MG63 (cell line): ENCODE data around the gene RAMP1. TPM values are rescaled to one million over a fixed set of nuclear protein-coding genes. Genes with fewer than 3 reads are reported as not detected.
"Not testable (repeated sequence)": the region's sequence is repeated elsewhere in the genome, so short reads cannot be mapped to it uniquely, and the experiment has no call there.

ENCODE experiments used
- DNase-seq: peaks from one replicate; pipeline ENCODE4 v3.0.0-alpha.2; 2020
- H3K27me3 ChIP-seq: fragments of 250-450 bp; sonication (Bioruptor Pico); 2 replicates; pipeline ENCODE4 v1.5.1; 2020; ENCODE audit warnings: mild to moderate bottlenecking, moderate library complexity
- H3K36me3 ChIP-seq: fragments of 250-450 bp; sonication (Bioruptor Pico); 2 replicates; pipeline ENCODE4 v1.5.1; 2020; ENCODE audit warnings: mild to moderate bottlenecking, moderate library complexity
- H3K4me3 ChIP-seq: fragments of 250-450 bp; sonication (Bioruptor Pico); 2 replicates; pipeline ENCODE4 v1.5.1; 2020; ENCODE audit warnings: mild to moderate bottlenecking, moderate library complexity
- H3K9me3 ChIP-seq: fragments of 250-450 bp; sonication (Bioruptor Pico); 2 replicates; pipeline ENCODE4 v1.5.1; 2020; ENCODE audit warnings: mild to moderate bottlenecking, moderate library complexity
- total RNA-seq: library from RNA; depleted of rRNA; stranded (reverse); fragments of >200 nt; shearing (Covaris generic); gene quantifications from 2 replicates; pipeline ENCODE4 v1.2.3, GENCODE V29; 2014; ENCODE audit warnings: low replicate concordance

Gene RAMP1
- total RNA-seq, 1 experiment from 2014 or later, result 192 TPM

- H3K4me3 ChIP-seq, result peak overlapping the region; percentile 72
- no peak for DNase-seq
- no peaks in the 10 kb centered on the region for H3K27me3 ChIP-seq
- H3K36me3 ChIP-seq, result peaks cover 18% of the 10 kb centered on the region
- no peaks in the 10 kb centered on the region for H3K9me3 ChIP-seq
Measured at GRCh38 chr2:237859082-237859433, 365 bp upstream of the RAMP1 start.

GRCh38 chr2:237860273-237860935 is 981 bp downstream of the RAMP1 start:
- Histone ChIP-seq H3K4me3 (peak overlapping the region; percentile 72), H3K36me3 (peaks cover 23% of the 10 kb centered on the region), H3K9me3 (no peaks in the 10 kb centered on the region), H3K27me3 (no peaks in the 10 kb centered on the region)
- no peak for DNase-seq

GRCh38 chr2:237861875-237862527 is 2.6 kb downstream of the RAMP1 start:
- peaks cover 38% of the 10 kb centered on the region for H3K36me3 ChIP-seq
- DNase-seq, result no peak

GRCh38 chr2:237862528-237862895 is 3.1 kb downstream of the RAMP1 start:
- Histone ChIP-seq H3K27me3 (no peaks in the 10 kb centered on the region), H3K4me3 (no peak overlapping the region), H3K36me3 (peaks cover 41% of the 10 kb centered on the region), H3K9me3 (no peaks in the 10 kb centered on the region)
- no peak for DNase-seq

More at GRCh38 chr2:237861875-237862527, 2.6 kb downstream of the RAMP1 start:
- H3K4me3 ChIP-seq, result peak overlapping the region; percentile 72; the same call in 1 of the 2 replicates
- no peaks in the 10 kb centered on the region for H3K9me3 ChIP-seq
- no peaks in the 10 kb centered on the region for H3K27me3 ChIP-seq

- Histone ChIP-seq H3K9me3 (no peaks in the 10 kb centered on the region), H3K36me3 (peaks cover 44% of the 10 kb centered on the region), H3K4me3 (no peak overlapping the region), H3K27me3 (no peaks in the 10 kb centered on the region)
- no peak for DNase-seq
Measured at GRCh38 chr2:237863102-237863511, 3.7 kb downstream of the RAMP1 start.

DNA sequence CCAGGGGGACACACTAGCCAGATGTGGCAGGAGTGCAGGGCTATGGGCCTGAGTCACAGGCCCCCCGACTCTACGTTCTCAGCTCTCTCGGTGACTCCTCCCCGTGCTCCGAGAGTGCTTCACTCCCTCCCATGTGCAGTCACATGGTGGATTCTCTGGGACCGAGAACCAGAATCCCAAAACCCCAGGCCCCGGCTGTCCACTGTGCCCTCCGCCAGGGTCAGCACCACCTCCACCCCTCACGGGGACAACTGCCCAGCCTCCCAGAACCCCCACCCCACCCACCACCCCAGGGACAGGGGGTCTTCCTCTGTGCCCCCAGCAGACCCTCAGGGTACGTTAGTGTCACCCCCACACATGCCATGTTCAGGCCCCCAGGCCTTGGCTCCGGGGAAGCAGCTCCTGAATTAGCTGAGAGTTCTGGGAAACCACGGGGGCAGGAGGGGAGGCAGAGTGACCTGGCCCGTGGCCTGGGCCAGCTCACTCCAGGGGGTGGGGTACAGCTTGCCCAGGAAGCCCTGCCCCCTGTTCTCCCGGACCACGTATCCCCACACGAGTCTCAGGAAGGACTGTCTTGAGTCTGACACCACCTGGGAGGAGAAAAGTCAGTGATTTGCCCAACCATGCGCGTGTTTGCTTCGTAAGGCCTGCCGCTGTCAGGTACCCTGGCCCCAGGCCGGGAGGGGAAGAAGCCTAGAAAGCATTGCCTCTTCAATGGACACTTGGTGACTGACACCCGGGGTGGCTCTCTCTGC is 4.4 kb downstream of the RAMP1 start:
- Histone ChIP-seq H3K9me3 (no peaks in the 10 kb centered on the region), H3K36me3 (peaks cover 47% of the 10 kb centered on the region), H3K27me3 (no peaks in the 10 kb centered on the region), H3K4me3 (no peak overlapping the region)
- no peak for DNase-seq

DNA sequence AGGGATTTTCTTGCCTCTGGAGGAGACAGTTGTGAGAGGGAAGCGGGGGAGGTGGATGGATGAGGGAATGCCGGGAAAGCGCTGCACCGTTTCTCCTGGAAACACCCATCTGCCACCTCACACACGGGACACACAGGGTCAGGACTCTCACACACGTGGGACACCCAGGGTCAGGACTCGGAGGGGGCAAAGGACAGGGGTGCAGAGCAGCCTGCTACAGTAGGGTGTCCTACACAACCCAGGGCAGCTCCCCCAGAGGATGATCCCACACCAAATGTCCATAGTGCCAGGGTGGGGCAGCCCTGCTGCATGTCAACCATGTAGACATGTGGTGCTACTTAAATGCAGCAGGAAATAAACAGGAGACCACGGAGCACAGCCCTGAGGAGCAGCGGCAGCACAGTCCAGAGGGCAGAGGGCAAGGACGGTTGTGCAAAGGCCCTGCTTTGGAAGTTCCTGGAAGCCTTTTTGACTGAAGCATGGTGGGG is 5.1 kb downstream of the RAMP1 start:
- DNase-seq, result no peak
- Histone ChIP-seq H3K27me3 (no peaks in the 10 kb centered on the region), H3K36me3 (peaks cover 54% of the 10 kb centered on the region)

GRCh38 chr2:237864940-237865622 is 5.7 kb downstream of the RAMP1 start:
- H3K4me3 ChIP-seq, result no peak overlapping the region
- no peaks in the 10 kb centered on the region for H3K9me3 ChIP-seq
- peaks cover 53% of the 10 kb centered on the region for H3K36me3 ChIP-seq
- DNase-seq, result peak; percentile 81
- no peaks in the 10 kb centered on the region for H3K27me3 ChIP-seq

More for the DNA sequence above, 5.1 kb downstream of the RAMP1 start:
- Histone ChIP-seq H3K9me3 (no peaks in the 10 kb centered on the region), H3K4me3 (no peak overlapping the region)

DNA sequence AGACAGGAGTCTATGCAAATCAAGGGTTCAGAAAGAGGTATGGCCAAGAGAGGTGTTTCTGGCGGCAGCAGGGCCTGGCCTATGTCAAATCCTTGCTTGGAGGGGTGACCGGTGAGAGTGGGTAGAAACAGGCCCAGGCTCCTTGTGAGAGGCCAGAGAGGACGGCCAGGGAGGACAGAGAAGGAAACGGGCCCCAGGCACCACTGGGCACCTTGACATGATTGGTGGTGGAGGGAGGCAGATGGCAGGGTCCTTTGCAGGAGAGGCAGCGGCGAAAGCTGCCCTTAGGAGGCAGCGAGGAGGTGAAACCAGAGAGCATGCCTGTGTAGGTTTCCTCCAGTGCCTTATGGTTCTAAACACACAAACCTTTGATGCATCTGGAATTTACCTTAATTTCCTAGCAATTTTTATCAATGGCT is 6.2 kb downstream of the RAMP1 start:
- Histone ChIP-seq H3K27me3 (no peaks in the 10 kb centered on the region), H3K36me3 (peaks cover 48% of the 10 kb centered on the region), H3K9me3 (no peaks in the 10 kb centered on the region), H3K4me3 (no peak overlapping the region)
- no peak for DNase-seq

DNA sequence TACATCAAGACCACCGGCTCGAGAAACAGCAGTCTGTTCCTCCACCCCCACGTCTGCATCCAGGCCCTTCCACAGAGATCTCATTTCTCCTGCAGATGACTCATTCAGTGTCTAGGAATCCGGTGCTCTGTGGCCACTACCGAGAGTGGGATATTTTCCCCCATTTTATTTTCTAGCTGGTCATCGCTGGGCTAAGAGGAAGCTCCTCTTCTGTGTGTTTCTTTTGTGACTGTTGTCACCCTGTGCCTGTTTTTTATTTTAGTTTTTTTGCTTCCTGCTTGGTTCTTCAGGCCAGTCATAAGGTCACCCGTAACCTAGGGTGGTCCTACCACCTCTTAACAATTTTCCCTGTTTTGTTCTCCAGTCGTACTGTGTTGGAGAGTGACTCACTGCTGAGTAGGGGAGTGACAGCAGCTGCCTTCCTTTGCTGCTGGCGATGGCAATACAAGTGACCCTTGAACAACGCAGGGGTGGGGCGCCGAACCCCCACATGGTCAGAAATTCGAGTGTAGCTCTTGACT is 6.7 kb downstream of the RAMP1 start:
- H3K27me3 ChIP-seq, result no peaks in the 10 kb centered on the region
- no peak for DNase-seq
- H3K9me3 ChIP-seq, result no peaks in the 10 kb centered on the region
- H3K4me3 ChIP-seq, result no peak overlapping the region
- peaks cover 45% of the 10 kb centered on the region for H3K36me3 ChIP-seq

GRCh38 chr2:237867465-237867864 is 8.0 kb downstream of the RAMP1 start:
- no peak for DNase-seq
- no peak overlapping the region for H3K4me3 ChIP-seq

DNA sequence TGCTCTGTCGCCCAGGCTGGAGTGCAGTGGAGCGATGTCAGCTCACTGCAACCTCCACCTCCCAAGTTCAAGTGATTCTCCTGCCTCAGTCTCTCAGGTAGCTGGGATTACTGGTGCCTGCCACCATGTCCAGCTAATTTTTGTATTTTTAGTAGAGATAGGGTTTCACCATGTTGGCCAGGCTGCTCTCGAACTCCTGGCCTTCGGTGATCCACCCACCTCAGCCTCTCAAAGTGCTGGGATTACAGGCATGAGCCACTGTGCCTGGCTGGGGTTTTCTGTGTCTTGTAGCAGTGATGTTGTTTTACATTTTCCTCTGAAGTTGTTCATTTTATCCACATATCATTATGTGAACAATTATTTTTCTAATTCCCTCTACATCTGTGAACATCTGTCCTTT is 8.7 kb downstream of the RAMP1 start:
- not testable (repeated sequence) for H3K4me3 ChIP-seq, H3K27me3 ChIP-seq, DNase-seq, H3K9me3 ChIP-seq
- H3K36me3 ChIP-seq, result peaks cover 40% of the 10 kb centered on the region

More at GRCh38 chr2:237867465-237867864, 8.0 kb downstream of the RAMP1 start:
- Histone ChIP-seq H3K27me3 (no peaks in the 10 kb centered on the region), H3K9me3 (no peaks in the 10 kb centered on the region), H3K36me3 (peaks cover 42% of the 10 kb centered on the region)

DNA sequence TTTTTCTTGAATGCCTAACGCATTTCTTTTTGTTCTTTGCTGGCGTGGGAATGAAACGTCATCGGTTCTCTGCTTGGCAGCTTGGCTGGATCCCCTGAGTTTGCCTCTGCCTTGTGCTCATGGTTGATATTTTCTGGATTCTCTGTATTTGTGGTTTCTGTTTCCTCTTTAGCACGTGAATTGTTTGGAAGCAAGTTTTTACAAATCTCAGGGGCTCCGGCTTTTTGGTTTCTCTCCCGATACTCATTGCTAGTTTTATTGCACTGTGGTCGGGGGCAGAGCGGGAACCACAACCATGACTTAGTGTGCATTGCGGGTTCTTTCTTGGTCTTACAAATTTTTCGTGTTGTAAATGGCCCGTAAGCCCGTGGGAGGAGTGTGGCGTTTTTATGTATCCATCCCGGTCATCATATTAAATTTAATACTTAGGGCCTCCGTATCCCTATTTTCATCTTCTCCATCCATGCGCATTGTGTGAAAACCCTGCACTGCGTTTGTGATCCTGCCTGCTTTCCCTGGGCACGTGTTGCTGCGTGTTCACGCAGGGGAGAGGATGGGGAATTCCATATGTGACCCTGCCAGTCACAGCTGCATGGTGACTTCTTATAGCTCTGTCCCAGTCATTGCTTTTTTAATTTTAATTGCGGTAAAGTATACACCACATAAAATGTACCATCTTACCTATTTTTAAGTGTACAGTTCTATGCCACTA is 9.4 kb downstream of the RAMP1 start:
- H3K36me3 ChIP-seq, result peaks cover 46% of the 10 kb centered on the region
- peak; percentile 59 for DNase-seq
- H3K27me3 ChIP-seq, result no peaks in the 10 kb centered on the region
- H3K9me3 ChIP-seq, result no peaks in the 10 kb centered on the region
- peak overlapping the region; percentile 13; the same call in 1 of the 2 replicates for H3K4me3 ChIP-seq

- no peaks in the 10 kb centered on the region for H3K9me3 ChIP-seq
- H3K36me3 ChIP-seq, result peaks cover 47% of the 10 kb centered on the region
- no peaks in the 10 kb centered on the region for H3K27me3 ChIP-seq
- no peak for DNase-seq
- H3K4me3 ChIP-seq, result no peak overlapping the region
Measured at GRCh38 chr2:237869343-237870102, 10.1 kb downstream of the RAMP1 start.

- Histone ChIP-seq H3K4me3 (no peak overlapping the region), H3K36me3 (peaks cover 50% of the 10 kb centered on the region), H3K27me3 (no peaks in the 10 kb centered on the region), H3K9me3 (no peaks in the 10 kb centered on the region)
- no peak for DNase-seq
Measured at GRCh38 chr2:237870126-237870525, 10.7 kb downstream of the RAMP1 start.
